AG04449 (cell line): ENCODE data around the gene LRRC1.

Experiments
- CTCF ChIA-PET: fragments of 350-600 bp; formaldehyde crosslinking; extraction: SDS; loops from one replicate; lab custom pipeline; 2021; ENCODE audit warnings: antibody characterized with exemption; lab: Yijun Ruan, JAX
- POLR2A ChIA-PET: fragments of 400-600, 350-600 bp; formaldehyde crosslinking; extraction: SDS; loops from one replicate; lab custom pipeline; 2020; ENCODE audit warnings: antibody characterized with exemption, inconsistent platforms; lab: Yijun Ruan, JAX
- DNase-seq: peaks from one replicate; pipeline ENCODE4 v3.0.0-alpha.2; 2010; ENCODE audit warnings: low read depth, low spot score
- H3K4me3 ChIP-seq: 2 replicates; pipeline ENCODE4 v1.5.1; 2011; ENCODE audit warnings: low read depth, mild to moderate bottlenecking, control low read depth, low read length
- TF ChIP-seq, protein P1 (sequence below): IDR thresholded peaks from one replicate; pipeline ENCODE4 v1.5.1; 2011; ENCODE audit warnings: mild to moderate bottlenecking, moderate library complexity, low read length, control low read depth, inconsistent platforms; ENCODE audit not compliant: insufficient read depth; ENCODE audit errors: missing control alignments

The LRRC1 gene

GRCh38 chr6:53822401-53823125, 27.8 kb downstream of the LRRC1 start:
- CTCF ChIA-PET, result no interaction called here
- TF ChIP-seq, protein P1, sequence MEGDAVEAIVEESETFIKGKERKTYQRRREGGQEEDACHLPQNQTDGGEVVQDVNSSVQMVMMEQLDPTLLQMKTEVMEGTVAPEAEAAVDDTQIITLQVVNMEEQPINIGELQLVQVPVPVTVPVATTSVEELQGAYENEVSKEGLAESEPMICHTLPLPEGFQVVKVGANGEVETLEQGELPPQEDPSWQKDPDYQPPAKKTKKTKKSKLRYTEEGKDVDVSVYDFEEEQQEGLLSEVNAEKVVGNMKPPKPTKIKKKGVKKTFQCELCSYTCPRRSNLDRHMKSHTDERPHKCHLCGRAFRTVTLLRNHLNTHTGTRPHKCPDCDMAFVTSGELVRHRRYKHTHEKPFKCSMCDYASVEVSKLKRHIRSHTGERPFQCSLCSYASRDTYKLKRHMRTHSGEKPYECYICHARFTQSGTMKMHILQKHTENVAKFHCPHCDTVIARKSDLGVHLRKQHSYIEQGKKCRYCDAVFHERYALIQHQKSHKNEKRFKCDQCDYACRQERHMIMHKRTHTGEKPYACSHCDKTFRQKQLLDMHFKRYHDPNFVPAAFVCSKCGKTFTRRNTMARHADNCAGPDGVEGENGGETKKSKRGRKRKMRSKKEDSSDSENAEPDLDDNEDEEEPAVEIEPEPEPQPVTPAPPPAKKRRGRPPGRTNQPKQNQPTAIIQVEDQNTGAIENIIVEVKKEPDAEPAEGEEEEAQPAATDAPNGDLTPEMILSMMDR, result no peak
- no peak for DNase-seq
- no peak overlapping the region for H3K4me3 ChIP-seq
- POLR2A ChIA-PET, result no interaction called here

DNA sequence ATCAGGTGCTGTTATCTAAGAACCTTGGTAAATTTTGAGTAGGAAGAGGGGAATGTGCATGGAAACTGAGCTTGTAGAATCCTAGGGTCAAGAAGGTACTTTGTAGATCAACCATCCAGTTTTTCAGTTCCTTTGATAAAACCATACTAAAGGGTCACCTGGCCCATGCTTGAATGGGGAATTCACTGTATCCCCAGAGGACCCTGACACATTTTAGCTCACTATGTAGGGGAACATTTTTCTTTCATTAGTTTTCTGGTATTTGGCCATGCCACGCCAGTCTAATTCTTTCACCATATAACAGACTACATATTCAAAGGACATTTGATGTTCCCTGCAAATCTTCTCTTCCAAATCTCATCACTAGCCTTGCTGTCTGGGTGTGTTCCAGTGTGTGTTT, 29.9 kb downstream of the LRRC1 start:
- DNase-seq, result no peak
- POLR2A ChIA-PET, result no interaction called here
- TF ChIP-seq, protein P1, result no peak
- CTCF ChIA-PET, result no interaction called here
- no peak overlapping the region for H3K4me3 ChIP-seq

- ChIA-PET POLR2A (no interaction called here), CTCF (no interaction called here)
- H3K4me3 ChIP-seq, result no peak overlapping the region
- DNase-seq, result no peak
- TF ChIP-seq, protein P1, result no peak
These were observed 30.9 kb downstream of the LRRC1 start for GRCh38 chr6:53825532-53826321.

DNA sequence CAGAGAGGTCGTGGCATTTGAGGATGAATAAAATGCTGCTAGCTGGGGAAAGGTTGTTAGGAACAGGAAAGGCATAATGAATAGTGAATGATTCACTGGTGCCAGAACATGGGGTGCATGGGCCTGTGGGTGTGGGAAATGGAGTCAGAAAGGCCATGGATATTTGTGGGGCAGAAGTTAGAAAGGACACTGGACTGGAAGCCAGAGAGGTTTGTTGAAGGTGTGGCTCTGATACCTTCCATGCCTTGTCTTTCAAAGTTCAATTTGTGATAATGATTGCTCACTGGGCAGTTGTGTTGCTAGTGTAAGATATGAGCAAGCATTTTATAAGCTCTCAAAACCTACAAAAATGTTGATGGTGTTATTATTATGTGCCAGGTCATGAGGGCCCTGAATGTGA, 32.7 kb downstream of the LRRC1 start:
- ChIA-PET POLR2A (no interaction called here), CTCF (interaction anchor here (0.6 kb wide), 1 partner anchor 109 kb away, joined by 4 read pairs; no protein-coding TSS in a partner anchor)
- TF ChIP-seq, protein P1, result no peak
- no peak for DNase-seq
- H3K4me3 ChIP-seq, result no peak overlapping the region

GRCh38 chr6:53828215-53828614, 33.4 kb downstream of the LRRC1 start:
- DNase-seq, result no peak
- no peak overlapping the region for H3K4me3 ChIP-seq
- TF ChIP-seq, protein P1, result no peak
- ChIA-PET POLR2A (no interaction called here), CTCF (interaction anchor here (0.6 to 0.9 kb wide), 2 partner anchors 13 to 109 kb away, joined by 4 read pairs; no protein-coding TSS in a partner anchor)

DNA sequence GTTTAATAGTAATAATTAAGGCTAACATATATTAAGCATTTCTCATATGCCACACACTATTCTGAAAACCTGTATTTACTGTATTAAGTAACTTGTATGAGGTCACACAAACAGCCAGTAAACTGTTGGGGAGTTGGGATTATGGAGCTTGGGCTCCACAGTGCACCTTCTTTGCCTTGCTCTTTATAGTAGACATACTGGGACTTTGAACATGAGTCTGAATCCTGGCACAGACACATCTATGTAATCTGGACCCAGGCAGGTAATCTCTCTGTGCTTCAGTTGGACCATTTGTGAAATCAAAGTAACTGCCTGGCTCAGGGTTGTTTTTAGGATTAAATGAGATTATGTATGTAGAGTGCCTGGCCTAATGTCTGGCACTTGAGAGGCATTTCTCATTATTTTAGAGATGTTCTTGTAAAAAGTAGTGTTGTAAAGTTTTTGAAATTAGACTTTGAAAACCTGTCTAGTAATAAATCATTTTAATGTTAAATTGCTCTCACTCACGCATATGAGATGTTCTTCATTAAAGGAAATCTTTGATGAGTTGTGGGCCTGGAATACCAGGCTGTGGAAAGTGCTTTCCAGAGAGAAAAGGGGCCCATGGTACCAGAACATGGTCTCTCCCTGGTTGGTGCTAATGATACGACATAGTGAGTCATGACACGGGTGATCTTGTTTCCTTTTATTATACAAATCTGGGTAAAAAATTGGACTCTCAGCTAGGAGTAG, 34.3 kb downstream of the LRRC1 start:
- TF ChIP-seq, protein P1, result no peak
- POLR2A ChIA-PET, result no interaction called here
- CTCF ChIA-PET, result interaction anchor here (0.9 to 1.3 kb wide), 2 partner anchors 13 to 14 kb away, joined by 3 to 4 read pairs; no protein-coding TSS in a partner anchor
- no peak overlapping the region for H3K4me3 ChIP-seq
- no peak for DNase-seq
